HG02973 (cell line): ENCODE data around the gene PCDH8.
"Not testable (repeated sequence)": the region's sequence is repeated elsewhere in the genome, so short reads cannot be mapped to it uniquely, and the experiment has no call there.

Source experiments
- ATAC-seq: cut with Tn5 transposase; IDR thresholded peaks from one replicate; pipeline ENCODE4 v1.9.1; 2021; ENCODE audit warnings: moderate library complexity; ENCODE audit not compliant: unreplicated experiment

The PCDH8 gene

DNA sequence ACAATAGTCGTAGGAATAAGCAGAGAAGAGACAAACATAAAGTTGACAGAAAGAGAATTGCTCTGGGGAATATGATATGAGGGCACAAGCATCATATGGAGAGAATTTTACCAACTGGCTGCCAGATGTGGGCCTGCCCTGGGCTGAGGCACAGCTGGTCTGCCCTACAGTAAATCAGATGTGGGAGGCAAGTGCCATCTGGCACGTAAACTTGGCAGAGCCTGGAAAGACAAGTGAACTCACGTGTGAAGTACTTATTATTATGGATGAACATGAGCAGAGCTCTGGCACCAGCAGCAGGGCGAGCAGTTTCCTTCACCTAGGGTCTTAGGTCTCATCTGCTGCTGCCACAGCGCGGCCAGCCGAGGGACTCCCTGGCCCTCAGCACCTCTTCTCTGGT is 20.6 kb downstream of the PCDH8 start:
- ATAC-seq: no peak

DNA sequence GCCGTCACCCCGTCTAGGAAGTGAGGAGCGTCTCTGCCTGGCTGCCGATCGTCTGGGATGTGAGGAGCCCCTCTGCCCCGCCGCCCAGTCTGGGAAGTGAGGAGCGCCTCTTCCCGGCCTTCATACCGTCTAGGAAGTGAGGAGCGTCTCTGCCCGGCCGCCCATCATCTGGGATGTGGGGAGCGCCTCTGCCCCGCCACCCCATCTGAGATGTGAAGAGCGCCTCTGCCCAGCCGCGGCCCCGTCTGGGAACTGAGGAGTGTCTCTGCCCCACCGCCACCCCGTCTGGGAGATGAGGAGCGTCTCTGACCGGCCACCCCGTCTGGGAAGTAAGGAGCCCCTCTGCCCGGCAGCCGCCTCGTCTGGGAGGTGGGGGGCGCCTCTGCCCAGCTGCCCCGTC is 30.6 kb downstream of the PCDH8 start:
- ATAC-seq: not testable (repeated sequence)

DNA sequence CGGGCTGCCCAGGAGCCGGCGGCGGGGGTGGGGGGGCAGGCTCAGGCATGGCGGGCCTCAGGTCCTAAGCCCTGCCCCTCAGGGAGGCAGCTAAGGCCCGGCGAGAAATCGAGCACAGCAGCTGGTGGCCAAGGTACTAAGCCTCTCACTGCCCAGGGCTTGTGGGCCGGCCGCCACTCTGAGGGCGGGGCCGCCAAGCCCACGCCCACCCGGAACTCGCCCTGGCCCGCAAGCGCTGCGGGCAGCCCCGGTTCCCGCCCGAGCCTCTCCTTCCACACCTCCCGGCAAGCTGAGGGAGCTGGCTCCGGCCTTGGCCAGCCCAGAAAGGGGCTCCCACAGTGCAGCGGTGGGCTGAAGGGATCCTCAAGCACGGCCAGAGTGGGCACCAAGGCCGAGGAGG is 33.1 kb downstream of the PCDH8 start:
- no peak for ATAC-seq

DNA sequence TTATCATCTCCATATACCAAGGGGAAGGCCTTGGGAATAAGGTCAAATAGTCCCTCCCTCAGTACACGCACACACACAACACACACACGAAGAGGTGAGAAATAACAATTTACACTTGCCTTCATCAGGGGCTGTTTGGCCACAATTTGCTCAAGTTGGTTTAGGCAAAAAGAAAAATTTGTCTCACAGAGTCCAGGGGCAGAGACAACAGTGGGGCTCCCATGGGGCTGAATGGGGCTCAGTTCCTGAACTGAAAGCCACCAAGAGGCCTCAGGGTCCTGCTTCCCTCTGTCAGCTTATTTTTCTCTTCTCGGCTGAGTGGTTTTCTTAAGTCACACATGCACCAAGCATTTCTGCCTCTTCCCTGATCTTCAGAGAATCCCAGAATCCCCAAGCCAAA is 35.5 kb downstream of the PCDH8 start:
- no peak for ATAC-seq

DNA sequence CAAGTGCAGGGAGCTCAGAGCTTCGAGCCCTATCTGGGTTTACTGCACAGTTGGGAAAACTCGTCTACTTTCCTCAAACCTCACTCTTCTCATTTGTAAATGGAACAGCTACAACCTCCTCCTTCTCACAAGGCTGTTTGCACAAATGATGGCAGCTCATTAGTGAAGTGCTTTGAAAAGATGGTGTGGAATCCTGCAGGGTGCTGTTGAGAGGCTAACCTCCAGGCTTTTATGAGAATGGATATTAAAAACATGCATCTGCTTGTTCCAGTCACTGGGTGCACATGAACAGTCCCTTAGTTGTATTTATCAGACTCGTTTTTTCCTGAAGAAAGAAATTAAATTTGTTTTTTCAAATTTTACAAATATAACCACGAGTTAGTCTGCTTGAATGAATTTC is 36.6 kb downstream of the PCDH8 start:
- ATAC-seq: no peak

DNA sequence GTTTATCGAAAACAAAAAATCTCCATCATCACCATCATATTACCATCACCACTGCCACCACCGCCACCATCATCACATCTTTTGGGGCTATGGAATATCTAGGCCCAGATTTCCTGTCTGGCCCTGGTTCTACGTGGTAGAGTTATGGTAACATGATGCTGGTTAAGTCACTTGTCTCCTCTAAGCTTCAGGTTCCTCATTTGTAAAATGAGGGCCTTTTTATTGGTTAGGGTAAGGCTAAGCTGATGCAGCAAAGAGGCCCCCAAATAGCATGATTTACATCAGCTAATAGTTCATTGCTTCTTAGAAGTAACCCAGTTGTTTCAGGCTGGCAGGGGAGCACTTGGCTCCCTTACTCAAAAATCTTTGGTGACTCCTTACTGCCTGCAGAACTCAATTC is 37.9 kb downstream of the PCDH8 start:
- no peak for ATAC-seq

DNA sequence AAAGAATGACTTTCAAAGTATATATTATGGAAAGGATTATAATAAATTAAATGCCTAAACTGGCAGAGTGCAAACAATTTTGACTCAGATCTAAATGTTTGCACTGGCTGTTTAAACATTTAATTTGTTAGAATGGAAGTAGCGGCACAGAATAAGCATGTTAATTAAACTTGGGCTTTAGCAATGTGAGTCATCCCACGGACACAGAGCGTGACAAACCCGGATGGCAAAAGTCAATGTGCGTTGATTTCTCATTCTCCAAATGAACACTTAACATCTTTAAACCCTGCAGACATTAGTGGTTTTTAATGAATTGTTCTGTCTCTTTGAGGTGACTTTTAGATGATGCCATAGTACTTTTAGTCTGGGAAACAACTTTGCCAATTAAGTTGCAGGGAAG is 38.4 kb downstream of the PCDH8 start:
- no peak for ATAC-seq

DNA sequence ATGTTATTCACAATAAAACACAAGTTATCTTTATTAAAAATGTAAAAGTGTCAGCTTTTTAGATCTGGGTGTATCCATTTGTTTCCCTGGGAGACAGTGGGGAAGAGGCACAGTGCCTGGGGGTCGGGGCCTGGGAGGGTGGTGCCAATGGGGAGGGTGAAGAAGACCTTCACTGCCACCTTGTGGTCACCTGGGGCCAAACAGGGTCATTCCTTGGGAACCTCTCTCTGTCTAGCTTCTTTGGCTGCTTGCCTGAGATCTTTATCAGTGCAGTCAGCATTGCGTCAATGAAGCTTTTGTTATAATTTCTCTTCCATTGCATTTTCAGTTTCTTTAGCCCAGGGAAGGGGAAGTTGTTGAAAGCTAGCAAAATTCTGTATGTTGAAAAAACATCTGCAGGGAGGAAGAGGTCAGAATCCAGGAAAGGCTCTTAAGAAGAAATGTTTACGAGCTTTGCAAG is 39.1 kb downstream of the PCDH8 start:
- ATAC-seq: peak; percentile 84

DNA sequence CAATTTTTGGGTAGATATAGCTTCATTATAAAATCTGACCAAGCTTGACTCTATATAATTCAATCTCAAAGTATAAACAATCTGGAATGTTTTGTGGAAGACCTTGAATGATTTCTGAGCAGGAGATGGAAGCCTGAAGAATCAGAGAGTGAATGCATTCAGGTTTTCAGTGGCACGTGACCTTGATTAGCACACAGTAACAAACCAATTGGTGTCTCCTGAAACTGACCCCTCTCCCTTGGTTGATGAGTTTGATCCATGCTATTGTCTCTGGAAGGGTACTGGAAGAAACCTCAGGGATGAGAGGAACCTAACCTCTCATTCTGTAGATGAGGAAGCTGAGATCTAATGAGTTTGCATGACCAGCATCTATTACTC is 39.6 kb downstream of the PCDH8 start:
- ATAC-seq: no peak

DNA sequence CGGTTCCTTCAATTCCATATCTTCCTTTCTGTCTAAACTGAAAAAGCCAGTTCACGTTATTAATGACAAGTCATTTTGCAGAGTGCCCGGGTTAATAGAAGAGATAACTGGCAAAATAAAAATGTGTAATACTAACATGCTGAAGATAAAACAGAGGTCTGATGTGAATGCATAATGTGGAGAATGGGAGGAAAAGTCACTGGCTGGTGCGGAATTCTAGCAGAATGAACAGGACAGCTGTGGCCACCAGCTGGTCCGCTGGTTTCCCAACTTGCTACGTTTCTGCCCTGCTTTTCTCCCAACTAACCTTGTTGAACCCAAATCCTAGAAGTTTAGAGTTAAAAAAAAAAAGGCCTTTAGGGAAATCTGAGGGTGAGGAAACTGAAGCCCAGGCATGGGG is 42.4 kb downstream of the PCDH8 start:
- no peak for ATAC-seq

DNA sequence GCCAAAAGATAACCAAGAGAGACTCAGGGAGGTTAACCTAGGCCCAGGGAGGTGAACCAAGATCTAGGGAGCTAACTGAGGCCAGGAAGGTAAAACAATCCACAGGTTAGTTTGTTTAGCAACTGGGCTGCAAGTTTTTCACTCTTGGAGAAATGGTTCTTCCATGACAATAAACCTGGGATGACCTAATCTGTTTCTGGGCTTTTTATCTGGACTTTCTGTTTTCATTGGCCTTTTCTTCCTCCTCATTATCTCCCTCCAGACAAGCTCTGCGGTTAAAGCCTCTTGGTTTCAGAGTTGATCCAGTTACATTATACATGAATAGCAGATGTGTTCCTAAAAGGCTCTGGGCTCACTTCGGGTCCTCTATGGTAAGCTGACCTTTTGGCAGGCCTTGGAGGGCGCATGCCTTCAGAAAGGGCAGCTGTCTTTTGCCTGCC is 44.2 kb downstream of the PCDH8 start:
- ATAC-seq: no peak

DNA sequence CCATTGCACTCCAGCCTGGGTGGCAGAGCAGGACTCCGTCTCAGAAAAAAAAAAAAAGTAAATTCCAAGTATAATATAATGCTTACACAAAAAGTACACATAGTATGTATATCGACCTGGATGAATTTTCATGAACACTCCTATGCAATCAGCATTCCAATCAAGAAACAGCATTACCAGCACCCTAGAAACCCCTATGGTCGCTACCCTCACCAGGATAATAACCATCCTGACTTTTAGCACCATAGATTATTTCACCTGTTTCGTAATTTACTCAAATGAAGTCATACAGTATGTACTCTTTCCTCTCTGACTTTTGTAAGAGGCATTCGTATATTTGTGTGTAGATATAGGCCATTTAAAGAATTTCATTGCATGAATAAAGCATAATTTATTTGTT is 47.6 kb downstream of the PCDH8 start:
- no peak for ATAC-seq

DNA sequence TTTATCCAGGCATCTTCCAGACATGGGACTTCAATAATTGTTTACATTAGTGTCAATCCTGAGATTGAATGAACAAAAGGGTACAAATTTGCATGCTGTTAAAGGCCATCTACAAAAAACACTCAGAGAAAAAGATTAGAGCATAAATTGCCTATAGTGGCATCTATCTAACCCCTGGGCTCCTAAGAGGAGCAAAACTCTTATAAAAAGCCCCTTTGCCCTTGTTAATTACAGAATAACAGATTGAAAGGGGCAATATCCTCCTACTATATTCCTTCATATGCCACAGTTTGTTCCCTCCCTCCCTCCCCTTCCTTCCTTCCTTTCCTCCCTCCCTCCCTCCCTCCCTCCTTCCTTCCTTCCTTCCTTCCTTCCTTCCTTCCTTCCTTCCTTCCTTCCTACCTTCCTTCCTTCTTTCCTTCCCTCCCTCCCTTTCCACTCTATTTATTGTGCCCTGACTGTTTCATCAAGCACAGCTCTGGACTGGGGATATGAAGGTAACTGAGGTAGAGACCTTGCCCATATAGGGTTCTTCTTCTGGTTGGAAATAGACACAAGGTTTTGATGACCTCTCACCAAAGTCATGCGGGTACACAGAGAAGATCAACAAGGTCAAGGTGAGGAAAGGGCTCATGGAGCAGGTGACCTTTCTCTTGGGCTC is 49.5 kb downstream of the PCDH8 start:
- no peak for ATAC-seq

DNA sequence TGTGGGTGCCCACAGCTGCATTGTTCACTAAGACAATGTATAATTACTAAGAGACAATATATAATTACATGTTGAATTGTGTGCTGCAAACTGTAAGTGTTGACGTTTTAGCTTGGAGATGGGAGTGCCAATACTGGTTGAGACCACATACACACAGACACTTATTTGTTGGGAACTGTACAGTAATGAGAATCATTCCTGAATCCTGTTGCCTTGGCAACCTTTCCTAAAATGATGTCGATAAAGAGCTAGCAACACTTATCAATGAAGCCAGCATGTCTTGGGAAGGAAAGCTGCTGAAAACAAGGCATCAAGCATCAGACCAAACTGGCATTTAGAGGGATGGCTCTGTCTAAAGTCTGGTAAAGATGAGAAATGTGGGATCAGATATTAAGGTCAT is 51.3 kb downstream of the PCDH8 start:
- ATAC-seq: no peak

DNA sequence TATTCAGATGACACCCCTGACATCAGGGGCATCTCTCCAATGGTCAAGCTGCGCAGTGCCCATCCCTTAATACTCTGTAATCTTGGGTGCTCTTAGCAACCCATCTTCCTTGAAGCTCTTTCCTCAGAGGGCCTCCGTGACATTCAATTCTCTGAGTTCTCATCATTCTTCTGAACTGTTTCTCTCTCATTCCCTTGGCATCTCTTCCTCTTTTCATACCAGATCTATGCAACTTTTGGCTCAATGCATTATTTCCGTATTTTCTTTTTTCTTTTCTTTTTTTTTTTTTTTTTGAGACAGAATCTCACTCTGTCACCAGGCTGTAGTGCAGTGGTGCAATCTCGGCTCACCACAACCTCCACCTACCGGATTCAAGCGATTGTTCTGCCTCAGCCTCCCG is 53.9 kb downstream of the PCDH8 start:
- no peak for ATAC-seq

DNA sequence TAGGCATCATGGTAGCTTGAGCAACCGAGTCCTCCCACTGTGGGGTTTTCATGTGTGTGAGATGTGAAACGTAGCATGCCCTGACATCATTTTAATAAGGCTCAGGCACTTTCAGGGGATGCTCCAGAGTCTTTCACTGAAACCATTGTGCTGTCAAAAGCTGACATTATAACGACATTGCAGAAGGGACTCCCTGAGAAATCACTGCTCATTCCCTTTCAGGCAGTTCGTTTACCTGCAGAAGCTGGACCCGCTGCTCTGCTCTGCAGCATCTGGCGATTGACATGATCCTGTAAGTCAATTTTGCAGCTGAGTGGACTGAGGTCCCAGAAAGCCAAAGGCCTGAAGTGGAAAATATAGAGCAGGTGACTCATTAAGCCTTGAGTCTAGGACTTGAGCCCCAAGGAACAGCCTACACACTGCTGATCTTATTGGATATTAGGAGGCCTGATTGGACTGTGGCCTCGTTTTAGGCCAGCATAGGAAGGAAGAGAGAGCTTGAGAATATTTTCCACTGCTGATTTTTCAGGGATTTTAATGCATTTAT is 54.9 kb downstream of the PCDH8 start:
- no peak for ATAC-seq
